ENCODE data around the gene BIRC7.

The BIRC7 gene

GRCh38 chr20:63235399-63235983 lies at the start of gene BIRC7:
Gene BIRC7, plus strand, starts transcription at chr20:63235905. Its CDS starts 192 bp downstream, at chr20:63236097.
- H3K4me3 ChIP-seq (ENCODE audit: low read depth, low read length) = no peak within 1 kb of the TSS
- TF ChIP-seq CTCF (IDR thresholded peaks at IDR 0.05; ENCODE audit: control insufficient read depth, extremely low read depth, insufficient read depth) = no peak
- no peak for DNase-seq (ENCODE audit: low read depth)

GRCh38 chr20:63186084-63186483 lies 49.6 kb upstream of the BIRC7 start:
- DNase-seq (ENCODE audit: low read depth) = no peak
- TF ChIP-seq CTCF (IDR thresholded peaks at IDR 0.05; ENCODE audit: control insufficient read depth, extremely low read depth, insufficient read depth) = no peak
- H3K4me3 ChIP-seq (ENCODE audit: low read depth, low read length) = no peak overlapping the region

- no peak for DNase-seq (ENCODE audit: low read depth)
- no peak overlapping the region for H3K4me3 ChIP-seq (ENCODE audit: low read depth, low read length)
- no peak for TF ChIP-seq CTCF (IDR thresholded peaks at IDR 0.05; ENCODE audit: control insufficient read depth, extremely low read depth, insufficient read depth)
These were observed 49.0 kb upstream of the BIRC7 start for GRCh38 chr20:63186528-63187316.

- DNase-seq (ENCODE audit: low read depth) = no peak
- TF ChIP-seq CTCF (IDR thresholded peaks at IDR 0.05; ENCODE audit: control insufficient read depth, extremely low read depth, insufficient read depth) = no peak
- H3K4me3 ChIP-seq (ENCODE audit: low read depth, low read length) = no peak overlapping the region
These were observed 48.2 kb upstream of the BIRC7 start for GRCh38 chr20:63187338-63188158.

- no peak overlapping the region for H3K4me3 ChIP-seq (ENCODE audit: low read depth, low read length)
- TF ChIP-seq CTCF (IDR thresholded peaks at IDR 0.05; ENCODE audit: control insufficient read depth, extremely low read depth, insufficient read depth) = no peak
- no peak for DNase-seq (ENCODE audit: low read depth)
These were observed 47.6 kb upstream of the BIRC7 start for GRCh38 chr20:63188159-63188442.

GRCh38 chr20:63188641-63189321 lies 46.9 kb upstream of the BIRC7 start:
- no peak for TF ChIP-seq CTCF (IDR thresholded peaks at IDR 0.05; ENCODE audit: control insufficient read depth, extremely low read depth, insufficient read depth)
- no peak for DNase-seq (ENCODE audit: low read depth)
- no peak overlapping the region for H3K4me3 ChIP-seq (ENCODE audit: low read depth, low read length)
